Measurements from ENCODE around the gene BTG4.

Gene BTG4

GRCh38 chr11:111512296-111513239 lies at the start of gene BTG4:
Gene BTG4 (minus strand): TSS chr11:111512386. CDS start chr11:111498776, 13,610 bp downstream.
- peak; percentile 56 for DNase-seq

DNA sequence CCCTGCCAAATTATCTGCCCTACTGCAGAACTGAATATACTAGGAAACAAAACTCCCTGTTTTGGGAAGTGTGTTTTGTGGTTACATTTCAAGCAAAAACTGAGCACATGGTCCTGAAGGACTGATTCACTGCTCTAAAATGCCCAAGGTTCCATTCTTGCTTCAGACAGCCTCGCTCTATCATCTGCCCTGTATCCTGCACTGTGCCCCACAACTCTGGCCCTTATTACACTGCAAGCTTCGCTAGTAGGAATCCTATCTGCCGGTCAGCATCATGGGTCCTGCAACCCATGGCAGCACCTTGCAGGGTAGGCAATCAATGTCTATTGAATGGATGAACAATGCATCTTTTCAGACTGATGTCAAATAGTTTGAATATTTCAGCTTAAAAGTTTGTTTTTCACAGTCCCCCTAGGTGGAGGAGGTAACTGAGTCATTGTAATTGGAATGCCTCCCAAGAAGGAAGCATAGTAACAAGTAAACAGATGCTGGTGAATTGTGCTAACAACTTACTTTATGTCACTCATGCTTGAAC lies 49.7 kb upstream of the BTG4 start:
- DNase-seq = no peak

- no peak for DNase-seq
Observed at GRCh38 chr11:111561306-111561705, 49.1 kb upstream of the BTG4 start.

DNA sequence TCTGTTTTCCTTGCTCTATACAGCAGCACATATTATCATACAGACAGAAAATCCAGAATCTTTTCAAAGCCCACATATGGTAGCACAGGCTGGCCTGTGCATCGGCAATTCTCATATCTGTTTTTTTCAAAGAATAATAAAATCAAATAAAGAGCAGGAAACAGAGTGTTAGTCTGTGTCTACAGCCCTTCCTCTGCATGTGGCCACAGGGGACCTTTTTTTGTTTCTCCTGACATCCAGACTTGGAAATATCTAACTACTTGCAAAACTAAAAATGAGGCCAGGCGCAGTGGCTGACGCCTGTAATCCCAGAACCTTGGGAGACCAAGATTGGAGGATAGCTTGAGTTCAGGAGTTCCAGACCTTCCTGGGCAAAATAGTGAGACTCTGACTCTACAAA lies 48.6 kb upstream of the BTG4 start:
- DNase-seq = no peak

- DNase-seq = no peak
Observed at GRCh38 chr11:111559800-111560464, 47.7 kb upstream of the BTG4 start.

- no peak for DNase-seq
Observed at GRCh38 chr11:111557425-111558111, 45.4 kb upstream of the BTG4 start.

DNA sequence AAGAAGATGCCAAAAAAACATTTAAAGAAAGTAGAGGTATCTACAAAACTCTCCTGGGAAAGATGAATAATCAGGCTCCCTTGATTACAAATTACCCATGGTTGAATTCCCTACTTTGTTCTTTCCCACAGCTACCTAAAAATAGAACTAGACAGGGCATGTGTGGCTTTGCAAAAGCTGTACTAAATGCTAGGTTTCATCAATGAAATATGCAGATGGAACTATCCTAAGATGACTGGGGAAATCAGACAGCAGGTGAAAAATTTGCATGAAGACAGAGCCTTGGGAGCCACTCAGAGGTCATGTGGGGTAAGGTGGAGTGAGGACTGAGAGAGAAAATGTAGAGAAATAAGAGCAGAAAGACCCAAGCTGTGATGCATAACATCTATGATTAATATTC lies 43.1 kb upstream of the BTG4 start:
- no peak for DNase-seq

- no peak for DNase-seq
Observed at GRCh38 chr11:111554532-111554931, 42.3 kb upstream of the BTG4 start.

DNA sequence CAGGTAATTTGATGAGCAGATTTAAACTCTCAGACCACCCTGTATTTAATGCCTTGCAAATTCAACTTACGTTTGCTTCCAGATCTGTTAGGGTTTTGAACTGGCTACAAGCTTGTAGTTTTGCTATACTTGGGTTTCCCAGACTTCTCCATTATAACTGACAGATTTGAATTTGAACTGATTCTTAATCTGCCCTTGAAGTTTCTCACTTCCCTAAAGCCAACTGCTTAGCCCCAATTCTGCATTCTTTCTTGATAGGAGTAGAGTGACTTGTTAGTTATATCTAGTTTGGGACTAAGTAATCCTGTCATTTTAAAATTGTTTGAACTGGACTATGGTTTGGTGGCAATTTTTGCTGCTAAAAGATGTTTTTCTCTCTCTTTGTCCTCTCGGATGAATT lies 38.1 kb upstream of the BTG4 start:
- no peak for DNase-seq

- no peak for DNase-seq
Observed at GRCh38 chr11:111549869-111550203, 37.6 kb upstream of the BTG4 start.

- DNase-seq = no peak
Observed at GRCh38 chr11:111549196-111549868, 37.1 kb upstream of the BTG4 start.

- no peak for DNase-seq
Observed at GRCh38 chr11:111548525-111548924, 36.3 kb upstream of the BTG4 start.

- peak; percentile 20 for DNase-seq
Observed at GRCh38 chr11:111542606-111543275, 30.6 kb upstream of the BTG4 start.

DNA sequence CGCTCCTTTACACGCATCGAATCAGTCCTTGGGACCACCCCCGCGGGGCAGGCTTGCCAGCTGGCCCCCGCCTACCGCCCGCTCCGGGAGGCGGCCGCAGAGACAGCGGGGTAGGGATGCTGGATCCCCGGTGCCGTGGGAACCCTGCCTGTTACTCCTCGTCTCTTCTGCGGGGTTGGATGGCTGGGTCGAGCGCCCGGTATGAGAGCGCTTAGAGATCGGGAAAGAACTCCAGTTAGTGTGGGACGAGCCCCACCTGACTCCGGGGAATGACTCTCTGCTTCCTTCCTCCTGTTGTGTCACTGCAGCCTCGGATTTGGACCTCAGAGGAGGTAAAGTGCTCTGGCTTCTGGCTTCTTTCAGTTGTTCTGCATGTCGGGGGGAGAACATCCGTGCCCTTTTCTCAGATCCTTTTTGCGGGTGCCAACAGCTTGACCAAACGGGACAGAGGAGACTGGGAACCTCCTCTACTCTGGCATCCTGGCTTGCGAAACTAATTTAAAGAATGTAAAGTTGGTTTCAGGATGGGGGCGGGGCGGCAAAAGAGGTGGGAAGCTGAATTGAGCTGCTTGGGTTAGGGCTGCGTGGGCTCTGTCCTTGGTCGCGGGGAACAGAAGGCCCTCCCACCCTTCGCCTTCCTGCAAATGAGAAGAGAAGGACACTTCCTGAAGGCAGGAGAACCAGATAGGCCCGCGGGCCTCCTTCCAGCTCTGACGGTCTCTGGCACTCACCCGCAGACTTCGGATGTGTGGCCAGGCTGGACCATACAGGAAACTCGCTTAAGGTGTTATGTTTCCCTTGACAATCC lies 29.3 kb upstream of the BTG4 start:
- peak; percentile 35 for DNase-seq

DNA sequence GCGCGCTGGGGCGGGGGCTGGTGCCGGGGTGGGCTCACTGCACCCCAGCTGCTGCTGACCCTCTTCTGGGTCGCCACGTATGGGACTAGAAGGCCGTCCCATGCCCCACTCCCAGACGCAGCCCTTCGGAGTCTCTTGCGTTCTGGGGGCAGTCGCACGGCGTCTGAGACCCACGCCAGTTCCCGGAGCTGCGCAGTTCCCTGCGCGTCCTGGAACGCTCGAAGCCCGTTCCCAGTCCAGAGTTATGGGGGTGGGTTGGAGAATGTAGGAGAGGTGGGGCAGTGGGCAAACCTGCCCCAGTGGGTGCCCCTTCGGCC lies 28.7 kb upstream of the BTG4 start:
- DNase-seq = no peak

DNA sequence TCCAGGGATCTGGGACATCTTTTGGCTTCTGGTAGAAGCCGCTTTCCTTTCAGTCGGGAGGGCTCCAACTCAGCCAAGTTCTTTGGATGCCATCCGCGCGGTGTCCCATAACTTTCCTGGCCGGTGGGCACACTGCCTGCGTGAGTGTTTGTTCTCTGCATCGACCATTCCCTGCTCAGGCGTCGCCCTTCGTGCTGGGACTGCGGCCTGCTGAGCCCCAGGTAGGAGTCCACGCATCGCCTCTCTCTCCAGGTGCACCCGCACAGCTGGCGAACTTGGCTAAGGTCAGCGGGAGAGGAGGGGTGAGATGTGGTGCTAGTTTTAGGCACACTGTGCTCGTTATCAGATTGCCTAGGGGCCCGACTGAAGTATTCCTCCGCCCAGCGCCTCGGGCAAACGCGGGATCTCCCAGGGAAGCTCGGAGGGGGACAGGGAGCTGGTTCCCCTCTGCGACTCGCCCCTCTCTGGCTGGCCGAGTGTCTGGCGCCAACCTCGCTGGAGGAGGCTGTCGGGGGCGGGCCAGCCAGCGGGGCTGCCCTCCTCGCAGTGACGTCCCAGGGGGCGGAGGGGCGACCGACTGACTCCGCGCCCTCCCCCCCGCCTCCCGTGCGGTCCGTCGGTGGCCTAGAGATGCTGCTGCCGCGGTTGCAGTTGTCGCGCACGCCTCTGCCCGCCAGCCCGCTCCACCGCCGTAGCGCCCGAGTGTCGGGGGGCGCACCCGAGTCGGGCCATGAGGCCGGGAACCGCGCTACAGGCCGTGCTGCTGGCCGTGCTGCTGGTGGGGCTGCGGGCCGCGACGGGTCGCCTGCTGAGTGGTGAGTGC lies 28.1 kb upstream of the BTG4 start, which contains the start of gene LAYN:
TSS of gene LAYN (plus strand) at position 607 of the 823 bp plus-strand sequence. CDS start at position 731, 124 bp downstream.
- peak; percentile 47 for DNase-seq

DNA sequence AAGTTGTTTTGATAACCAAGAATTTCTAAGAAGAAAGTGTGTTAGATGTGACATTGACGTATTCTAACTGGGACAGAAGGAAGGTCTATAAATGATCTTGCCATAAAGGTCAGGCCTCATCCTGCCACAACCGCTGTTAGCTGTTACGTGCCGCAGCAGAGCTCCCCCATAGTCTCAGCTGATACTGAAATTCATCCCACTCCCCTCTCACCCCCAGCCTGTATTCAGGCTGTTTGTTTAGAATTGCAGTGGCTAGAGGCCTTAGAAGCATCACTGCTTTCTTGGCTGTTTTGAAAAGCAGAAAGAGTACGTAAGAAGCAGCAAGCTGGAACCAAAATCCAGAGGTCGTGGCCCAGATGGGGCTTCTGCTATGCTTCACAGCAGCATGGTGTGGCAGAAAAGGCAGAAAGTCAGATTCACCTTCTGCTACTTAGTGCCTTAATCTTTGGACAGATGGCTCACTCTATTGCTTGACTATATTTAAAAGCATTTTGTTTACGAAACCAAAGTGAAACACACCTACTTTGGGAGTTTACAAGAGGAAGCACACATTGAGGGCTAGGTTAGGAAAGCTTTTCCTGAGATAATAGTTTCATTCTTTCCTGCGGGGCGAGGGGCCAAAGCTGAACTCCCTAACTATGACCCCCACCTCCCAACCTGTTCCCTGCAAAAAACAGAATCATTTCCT lies 27.4 kb upstream of the BTG4 start:
- no peak for DNase-seq

GRCh38 chr11:111538407-111539114 lies 26.4 kb upstream of the BTG4 start:
- DNase-seq = no peak

GRCh38 chr11:111537336-111537860 lies 25.2 kb upstream of the BTG4 start:
- DNase-seq = no peak

Measured in hematopoietic multipotent progenitor cell treated with erythropoietin and hydrocortisone succinate and interleukin-3 and kit ligand, for 4 days (in vitro differentiated cells).